Kidney epithelial cell (primary cell): ENCODE data around the gene RRM1. TPM values are rescaled to one million over a fixed set of nuclear protein-coding genes. Genes with fewer than 3 reads are reported as not detected.

Experiments used
- DNase-seq: peaks from one replicate; pipeline ENCODE4 v3.0.0-alpha.2; 2010; ENCODE audit warnings: low read depth
- H3K27me3 ChIP-seq: 2 replicates; pipeline ENCODE4 v1.6.0; 2011; ENCODE audit warnings: low read length; ENCODE audit not compliant: control insufficient read depth, insufficient read depth
- H3K36me3 ChIP-seq: 2 replicates; pipeline ENCODE4 v1.5.1; 2011; ENCODE audit warnings: low read length; ENCODE audit not compliant: control insufficient read depth, insufficient read depth
- H3K4me3 ChIP-seq: 2 replicates; pipeline ENCODE4 v1.5.1; 2011; ENCODE audit warnings: low read depth, mild to moderate bottlenecking, control low read depth, low read length
- CTCF ChIP-seq: IDR thresholded peaks from 2 replicates; pipeline ENCODE4 v1.5.1; 2011; ENCODE audit warnings: mild to moderate bottlenecking, moderate library complexity, low read length, control low read depth, inconsistent platforms; ENCODE audit not compliant: insufficient read depth, poor library complexity, severe bottlenecking
- total RNA-seq: library from RNA; depleted of rRNA; stranded (reverse); fragments of >200 nt; gene quantifications from 2 replicates; pipeline ENCODE4 v1.2.3, GENCODE V29; 2015

The RRM1 gene
- total RNA-seq, 1 donor from 2014 or later: 36.8 TPM

- no peak for TF ChIP-seq CTCF
- no peak for DNase-seq
- no peak overlapping the region for H3K4me3 ChIP-seq
- no peaks in the 10 kb centered on the region for H3K27me3 ChIP-seq
- no peaks in the 10 kb centered on the region for H3K36me3 ChIP-seq
Measured at GRCh38 chr11:4071325-4071724, 23.3 kb upstream of the RRM1 start.

- Histone ChIP-seq H3K36me3 (no peaks in the 10 kb centered on the region), H3K27me3 (no peaks in the 10 kb centered on the region), H3K4me3 (no peak overlapping the region)
- DNase-seq: no peak
- TF ChIP-seq CTCF: no peak
Measured at GRCh38 chr11:4071914-4072313, 22.7 kb upstream of the RRM1 start.

- peak; percentile 79 for TF ChIP-seq CTCF
- Histone ChIP-seq H3K36me3 (no peaks in the 10 kb centered on the region), H3K27me3 (no peaks in the 10 kb centered on the region), H3K4me3 (no peak overlapping the region)
- no peak for DNase-seq
Measured at GRCh38 chr11:4072668-4073285, 21.8 kb upstream of the RRM1 start.

- H3K36me3 ChIP-seq: no peaks in the 10 kb centered on the region
- H3K27me3 ChIP-seq: no peaks in the 10 kb centered on the region
- H3K4me3 ChIP-seq: no peak overlapping the region
- no peak for DNase-seq
- TF ChIP-seq CTCF: no peak
Measured at GRCh38 chr11:4074266-4074665, 20.3 kb upstream of the RRM1 start.

- Histone ChIP-seq H3K4me3 (no peak overlapping the region), H3K27me3 (no peaks in the 10 kb centered on the region), H3K36me3 (no peaks in the 10 kb centered on the region)
- no peak for DNase-seq
- TF ChIP-seq CTCF: no peak
Measured at GRCh38 chr11:4076774-4077173, 17.8 kb upstream of the RRM1 start.

GRCh38 chr11:4083198-4083597, 11.4 kb upstream of the RRM1 start:
- DNase-seq: no peak
- H3K36me3 ChIP-seq: peaks cover 4% of the 10 kb centered on the region
- no peak for TF ChIP-seq CTCF
- H3K4me3 ChIP-seq: no peak overlapping the region
- H3K27me3 ChIP-seq: no peaks in the 10 kb centered on the region
